HG02642 (cell line): ENCODE measurements around the gene SYNM.
A peak's percentile ranks its signal among the peaks of the same experiment; 100 is the strongest.

Source experiments
- ATAC-seq: cut with Tn5 transposase; IDR thresholded peaks from one replicate; pipeline ENCODE4 v1.9.1; 2021; ENCODE audit warnings: mild to moderate bottlenecking; ENCODE audit not compliant: unreplicated experiment, poor library complexity

The SYNM gene

DNA sequence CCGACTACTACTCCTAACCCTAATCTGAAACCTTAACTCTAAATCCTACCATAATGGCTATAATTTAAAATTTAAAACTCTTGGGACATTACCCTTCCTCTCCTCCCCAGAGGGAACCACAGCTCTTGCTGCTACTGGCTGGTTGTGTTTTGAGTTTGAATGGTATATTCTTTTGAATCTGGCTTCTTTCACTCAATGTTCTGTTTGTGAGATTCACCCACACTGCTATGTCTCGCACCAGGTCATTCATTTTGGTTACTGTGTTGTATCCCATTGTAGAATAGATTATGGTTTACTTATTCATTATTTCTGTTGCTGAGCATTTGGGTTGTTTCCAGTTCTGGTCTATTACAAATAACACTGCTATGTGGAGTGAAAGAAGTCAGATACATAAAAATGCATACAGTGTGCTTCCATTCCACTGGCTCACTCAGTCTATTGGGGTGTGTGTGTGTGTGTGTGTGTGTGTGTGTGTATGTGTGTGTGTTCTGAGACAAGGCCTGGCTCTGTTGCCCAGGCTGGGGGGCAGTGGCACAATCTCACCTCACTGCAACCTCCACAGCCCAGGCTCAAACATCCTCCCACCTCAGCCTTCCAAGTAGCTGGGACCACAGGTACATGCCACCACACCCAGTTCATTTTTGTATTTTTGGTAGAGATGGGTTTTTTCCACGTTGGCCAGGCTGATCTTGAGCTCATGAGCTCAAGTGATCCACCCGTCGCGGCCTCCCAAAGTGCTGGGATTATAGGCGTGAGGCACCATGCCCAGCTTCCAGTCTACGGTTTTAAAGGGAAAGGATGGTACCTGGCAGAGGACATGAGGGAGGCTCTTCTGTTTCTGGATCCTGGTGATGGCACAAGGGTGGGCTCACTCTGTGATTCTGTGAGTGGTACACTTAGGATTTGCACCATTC lies 19.2 kb upstream of the SYNM start:
- ATAC-seq, result no peak

DNA sequence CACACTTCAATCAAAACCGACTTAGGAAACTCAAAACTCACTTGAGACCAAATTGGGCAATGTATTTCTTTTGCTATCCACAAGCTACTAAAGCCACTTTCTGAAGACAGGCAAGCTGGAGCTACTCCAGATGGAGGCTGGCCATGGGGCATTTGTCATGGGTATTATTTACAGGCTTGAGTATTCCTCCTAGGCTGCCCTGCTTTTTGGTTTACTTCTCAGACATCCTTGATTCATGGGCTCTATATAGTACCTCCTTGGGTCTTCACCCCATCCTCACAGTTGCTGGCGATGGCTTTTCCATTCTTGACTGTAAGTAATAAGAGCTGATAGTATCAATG lies 18.6 kb upstream of the SYNM start:
- no peak for ATAC-seq

DNA sequence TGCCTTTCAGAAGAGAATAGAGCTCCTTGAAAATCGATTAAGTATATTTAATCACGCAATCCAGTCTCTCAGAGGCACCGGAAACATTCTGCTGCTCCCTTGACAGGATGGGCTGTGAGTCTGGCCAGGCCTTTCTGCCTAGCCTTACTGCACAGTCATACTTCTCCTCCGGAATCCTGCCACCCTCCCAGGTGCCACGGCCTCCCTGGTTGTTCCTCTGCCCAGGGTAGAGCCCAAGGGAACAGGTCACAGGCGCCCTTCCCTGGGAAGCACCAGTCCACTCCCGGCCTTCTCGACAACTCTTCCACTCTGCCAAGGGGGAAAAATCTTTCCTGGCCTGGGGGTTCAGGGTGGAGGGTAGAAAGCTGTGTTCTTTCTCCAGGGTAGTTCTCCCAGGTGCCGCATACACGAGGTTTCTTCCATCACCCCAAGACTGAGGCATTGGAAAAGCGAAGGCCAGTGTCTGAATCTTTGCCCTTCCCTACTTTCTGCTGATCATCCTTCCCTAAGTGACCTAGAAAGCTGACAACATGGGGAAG lies 17.4 kb upstream of the SYNM start:
- ATAC-seq, result no peak

DNA sequence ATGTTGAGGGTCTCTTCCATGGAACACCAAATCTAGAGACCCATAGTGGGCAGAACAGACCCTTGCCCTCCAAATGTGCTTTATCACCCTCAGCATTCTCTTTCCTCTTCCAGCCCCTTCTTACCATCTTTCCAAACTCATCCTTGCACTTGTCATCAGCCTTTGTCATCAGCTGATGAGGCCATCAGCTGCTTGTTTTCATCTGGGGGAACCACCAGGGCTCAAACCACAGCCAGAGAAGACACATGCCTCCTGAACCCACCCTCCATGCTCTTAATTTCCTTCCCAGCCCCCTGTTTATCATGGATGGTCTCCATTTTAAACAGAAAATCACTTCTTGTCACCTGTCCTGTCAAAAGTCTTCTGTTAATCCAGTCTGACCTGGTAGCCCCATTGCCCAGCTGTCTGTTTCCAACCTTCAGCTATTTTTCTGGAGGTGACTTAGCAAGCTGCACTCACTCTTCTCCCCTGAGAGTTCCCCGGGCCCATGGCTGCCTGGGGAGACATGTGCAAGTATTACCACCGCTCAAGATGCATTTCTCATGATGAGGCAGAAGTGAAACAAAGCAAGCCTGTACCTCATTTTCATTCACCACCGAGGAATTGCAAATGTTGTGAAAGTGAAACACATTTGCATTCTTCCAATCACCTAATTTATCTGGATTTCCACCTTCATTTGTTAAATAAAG lies 14.7 kb upstream of the SYNM start:
- ATAC-seq, result peak; percentile 100

DNA sequence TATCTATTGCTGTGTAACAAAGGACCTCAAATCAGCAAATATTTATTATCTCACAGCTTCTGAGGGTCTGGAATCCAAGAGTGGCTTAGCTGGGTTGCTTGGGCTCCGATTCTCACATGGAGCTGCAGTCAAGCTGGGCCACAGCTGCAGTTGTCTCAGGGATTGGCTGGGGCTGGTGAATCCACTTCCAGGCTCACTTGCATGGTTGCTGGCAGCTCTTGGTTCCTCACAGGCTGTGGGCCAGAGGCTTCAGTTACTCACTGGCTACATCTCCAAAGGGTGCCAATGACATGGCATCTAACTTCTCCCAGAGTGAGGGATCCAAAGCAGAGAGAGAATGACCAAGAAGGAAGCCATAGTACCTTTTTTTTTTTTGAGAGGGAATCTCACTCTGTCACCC lies 13.9 kb upstream of the SYNM start:
- ATAC-seq, result no peak

DNA sequence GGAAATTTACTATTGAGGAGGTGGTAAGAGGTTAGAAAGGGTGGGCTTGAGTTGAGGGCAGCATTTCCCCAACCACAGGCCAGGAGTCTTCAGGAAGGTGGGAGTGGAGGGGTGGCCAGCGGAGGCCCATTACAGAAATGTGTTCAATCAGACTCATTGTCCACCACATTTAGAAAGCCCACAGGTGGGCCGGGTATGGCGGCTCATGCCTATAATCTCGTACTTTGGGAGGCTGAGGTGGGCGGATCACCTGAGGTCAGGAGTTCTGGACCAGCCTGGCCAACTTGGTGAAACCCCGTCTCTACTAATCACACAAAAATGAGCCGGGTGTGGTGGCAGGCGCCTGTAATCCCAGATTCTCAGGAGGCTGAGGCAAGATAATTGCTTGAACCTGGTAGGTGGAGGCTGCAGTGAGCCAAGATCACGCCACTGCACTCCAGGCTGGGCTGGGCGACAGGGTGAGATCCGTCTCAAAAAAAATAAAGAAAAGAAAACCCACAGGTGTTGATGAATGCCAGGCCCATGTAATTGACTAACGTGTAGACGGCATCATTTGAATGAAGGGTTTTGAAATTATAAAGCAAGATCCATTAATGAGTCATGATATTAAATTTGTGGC lies 12.2 kb upstream of the SYNM start:
- no peak for ATAC-seq

DNA sequence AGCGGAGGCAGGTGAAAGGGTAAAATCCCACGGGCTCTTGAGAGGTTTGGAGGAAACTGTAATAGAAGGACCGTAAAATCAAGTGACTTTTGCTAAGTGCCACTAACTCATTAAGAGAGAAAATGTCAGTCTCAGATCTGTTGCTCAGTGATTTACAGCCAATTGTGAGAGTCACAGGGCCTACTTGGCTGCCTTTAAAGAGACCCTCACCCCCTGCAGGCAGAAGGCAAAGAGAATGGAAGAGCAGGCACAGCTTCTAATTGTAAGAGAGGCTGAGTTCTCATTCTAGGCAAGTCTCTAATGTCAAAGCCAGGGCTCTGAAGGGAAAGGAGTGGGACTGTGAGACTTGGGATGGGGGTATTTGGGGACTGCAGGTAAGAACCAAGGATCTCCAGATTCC lies 9.3 kb upstream of the SYNM start:
- no peak for ATAC-seq

DNA sequence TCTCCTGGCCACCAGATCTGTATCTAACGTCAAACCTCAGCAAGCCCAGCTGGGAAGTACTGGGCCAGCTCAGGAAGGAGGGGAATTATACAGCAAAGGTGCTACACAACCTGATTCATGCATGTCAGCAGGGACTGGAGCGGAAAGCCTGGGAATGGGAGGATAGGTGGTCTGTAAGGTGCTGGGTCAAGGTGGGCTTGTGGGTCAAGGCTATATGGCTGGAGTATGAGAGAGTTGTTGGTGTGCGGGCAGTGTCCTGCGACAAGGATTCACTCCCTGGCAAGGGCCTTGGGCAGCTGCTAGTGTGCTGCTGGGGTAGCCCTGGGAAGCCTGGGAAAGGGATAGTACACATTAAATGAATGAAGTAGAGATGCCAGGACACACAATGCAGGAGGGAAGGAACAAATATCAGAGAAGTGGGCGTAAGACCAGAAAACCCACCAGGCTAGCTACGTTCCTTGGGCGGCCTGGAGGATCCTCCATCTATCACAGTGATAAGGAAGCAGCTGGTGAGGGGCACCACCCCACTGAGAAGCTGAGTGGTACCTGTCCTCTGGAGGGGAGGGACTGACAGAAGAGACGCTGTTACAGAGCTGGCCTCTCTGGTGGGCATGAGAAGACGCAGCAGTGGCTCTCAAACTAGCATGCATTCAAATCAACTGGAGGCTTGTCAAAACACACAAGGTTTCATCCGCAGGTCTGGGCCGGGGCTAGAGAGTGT lies 8.5 kb upstream of the SYNM start:
- ATAC-seq, result no peak

DNA sequence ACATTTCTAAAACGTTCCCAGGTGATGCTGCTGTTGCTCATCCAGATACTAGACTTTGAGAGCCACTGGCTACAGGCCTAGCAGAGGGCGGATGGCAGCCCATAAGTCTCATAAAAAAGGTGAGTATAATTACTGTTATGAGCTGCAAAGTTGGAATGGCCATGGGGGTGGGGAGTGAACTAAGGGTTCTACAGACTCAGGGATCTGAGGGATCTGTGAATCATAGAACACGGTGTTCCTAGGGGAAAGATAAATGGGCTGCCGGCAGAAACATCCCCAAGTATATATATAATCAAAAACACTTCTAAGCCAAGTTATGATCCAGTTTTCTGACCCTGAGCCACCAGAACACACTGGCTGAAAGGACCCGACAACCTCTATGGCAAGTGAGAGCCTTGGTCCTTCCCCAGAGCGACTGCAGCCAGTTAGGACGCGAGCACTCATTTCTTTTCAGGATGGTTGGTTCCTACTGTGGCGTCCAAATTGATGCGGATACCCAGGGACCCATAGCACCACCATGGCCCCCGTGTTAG lies 7.9 kb upstream of the SYNM start:
- ATAC-seq, result no peak

DNA sequence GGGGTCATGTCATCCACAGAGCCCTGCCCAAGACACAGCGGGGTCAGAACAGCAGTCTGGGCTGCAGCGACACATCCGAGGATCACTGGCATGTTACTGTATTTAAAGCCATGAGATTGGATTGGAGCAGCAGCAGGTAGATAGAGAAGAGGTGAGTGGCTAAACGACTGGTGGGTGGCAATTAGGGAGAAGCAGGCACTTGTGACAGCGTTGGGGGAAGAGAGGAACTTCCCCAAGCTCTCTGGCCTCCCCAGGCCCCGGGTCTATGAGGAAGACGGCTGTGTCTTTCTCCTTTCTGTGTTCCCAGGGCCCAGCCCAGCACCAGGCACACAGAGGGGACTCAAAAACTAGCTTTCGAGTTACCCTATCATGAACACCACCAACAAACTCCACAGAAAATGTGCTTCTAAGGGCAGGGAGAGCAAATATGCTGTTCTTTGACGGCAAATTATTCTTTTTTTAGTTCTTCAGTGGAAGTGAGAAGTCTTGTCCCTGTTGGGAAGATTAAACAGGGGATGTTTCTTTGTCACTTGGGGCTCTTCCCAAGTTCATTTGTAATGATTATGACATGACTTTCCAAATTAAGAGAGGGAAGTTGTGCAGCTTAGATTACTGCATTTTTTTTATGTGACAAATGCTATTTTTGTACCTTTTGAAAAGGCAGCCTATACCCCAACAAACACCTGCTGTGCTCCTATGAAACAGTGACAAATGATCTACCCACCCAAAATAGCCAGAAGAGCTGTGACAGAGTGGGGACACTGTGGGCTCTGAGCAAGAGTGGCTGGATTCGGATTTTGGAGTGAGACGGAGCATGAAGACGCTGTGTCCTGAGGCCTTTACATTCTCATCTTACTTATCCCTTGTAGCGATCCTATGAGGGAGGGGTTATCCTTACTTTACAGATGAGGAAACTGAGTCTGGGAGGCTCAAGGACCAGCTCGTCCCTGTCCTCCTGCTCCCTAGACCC lies 7.2 kb upstream of the SYNM start:
- ATAC-seq, result no peak

DNA sequence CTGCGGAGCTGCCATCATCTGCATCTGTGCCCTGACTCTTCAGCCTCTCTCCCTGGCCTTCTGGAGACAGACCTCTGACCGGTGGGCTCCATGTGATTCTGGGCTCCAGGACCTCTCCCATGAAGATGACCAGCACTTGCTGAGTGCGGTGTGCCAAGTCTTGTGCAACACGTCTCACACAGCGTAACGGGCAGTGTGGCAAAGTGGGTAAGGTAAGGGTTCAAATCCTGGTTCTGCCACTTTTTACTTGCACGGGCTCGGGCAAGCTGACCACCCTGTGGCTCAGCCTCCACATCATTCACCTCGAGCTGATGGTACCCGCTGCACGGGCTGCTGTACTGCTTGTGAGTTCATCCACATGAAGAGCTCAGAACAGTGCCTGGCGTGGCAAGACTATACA lies 6.5 kb upstream of the SYNM start:
- ATAC-seq, result no peak

DNA sequence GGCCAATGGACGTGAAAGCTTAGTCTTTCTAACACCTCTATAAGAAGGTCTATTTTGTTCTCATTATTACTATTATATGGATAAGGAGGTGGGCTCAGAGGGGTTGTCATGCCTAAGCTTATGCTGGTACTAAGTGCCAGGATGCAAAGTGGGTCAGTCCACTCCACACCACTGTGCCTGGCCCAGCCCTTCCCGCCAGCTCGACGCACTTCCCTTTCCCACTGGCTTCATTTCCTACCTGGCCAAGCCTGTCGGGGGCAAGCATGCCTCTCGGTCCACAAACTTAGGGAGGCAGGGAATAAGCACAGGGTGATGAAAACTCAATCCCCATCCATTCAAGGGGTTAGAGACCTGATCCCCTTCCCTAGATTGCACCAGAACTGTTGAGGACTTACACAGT lies 5.9 kb upstream of the SYNM start:
- no peak for ATAC-seq

DNA sequence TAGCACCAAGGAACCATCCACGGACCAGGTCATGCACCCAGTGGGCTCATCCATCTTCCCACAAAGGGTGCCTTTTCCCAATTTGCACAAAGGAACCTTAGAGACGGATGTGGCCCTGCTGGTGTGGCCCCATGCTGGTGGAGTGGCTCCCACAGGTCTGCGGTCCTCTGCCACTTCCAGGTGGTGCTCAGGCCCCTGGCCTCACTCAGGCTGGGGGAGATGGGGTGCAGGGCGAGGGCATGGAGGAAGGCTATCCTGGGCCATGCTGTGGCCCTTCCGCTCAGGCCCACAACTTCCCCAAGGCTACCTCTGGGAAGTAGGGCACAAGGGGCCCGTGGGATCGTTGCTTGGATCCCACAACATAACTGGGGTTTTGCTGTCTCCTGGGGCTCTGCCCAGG lies 5.2 kb upstream of the SYNM start:
- ATAC-seq, result no peak

DNA sequence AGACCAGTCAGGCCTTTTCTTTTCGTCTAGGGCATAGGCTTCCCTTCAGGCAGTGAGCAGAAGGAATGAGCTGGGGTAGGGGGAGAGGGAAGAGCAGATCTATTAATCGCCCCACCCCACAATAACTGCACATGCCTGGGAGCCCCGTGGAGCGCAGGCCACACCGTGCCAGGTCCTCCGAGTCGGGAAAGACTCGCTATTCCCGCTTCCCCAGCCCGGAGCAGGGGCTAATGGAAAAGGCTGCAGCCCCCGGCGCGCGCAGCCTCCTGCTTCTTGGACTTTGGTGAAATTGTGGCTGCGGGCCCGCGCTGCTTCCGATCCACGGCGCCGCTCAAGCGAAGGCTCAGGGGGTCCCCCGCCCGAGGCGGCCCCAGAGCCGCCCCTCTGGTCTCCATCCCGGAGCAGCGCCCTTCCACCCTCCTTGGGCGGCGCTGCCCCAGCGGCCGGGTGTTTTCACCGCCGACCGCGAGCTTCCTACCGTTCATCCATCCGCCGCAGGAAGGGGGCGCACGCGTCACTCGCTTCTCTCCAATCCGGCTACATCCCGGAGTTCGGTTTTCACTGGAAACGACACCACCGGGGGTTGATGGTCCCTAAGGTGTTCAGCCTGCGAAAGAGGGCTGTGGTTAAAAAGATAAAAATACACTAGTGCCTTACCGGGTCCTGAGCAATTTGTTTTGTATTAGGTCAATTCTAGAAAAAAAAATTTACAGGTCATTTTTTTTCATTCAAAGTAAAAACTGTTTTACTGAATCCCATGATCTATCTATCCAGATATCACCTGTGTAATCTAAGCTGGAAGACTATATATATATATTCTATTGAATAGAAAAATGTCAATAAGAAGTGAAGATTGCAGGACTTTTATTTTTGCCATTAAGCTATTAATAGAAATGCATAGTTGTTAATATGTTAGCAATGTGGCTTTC lies 4.4 kb upstream of the SYNM start:
- peak; percentile 46 for ATAC-seq

DNA sequence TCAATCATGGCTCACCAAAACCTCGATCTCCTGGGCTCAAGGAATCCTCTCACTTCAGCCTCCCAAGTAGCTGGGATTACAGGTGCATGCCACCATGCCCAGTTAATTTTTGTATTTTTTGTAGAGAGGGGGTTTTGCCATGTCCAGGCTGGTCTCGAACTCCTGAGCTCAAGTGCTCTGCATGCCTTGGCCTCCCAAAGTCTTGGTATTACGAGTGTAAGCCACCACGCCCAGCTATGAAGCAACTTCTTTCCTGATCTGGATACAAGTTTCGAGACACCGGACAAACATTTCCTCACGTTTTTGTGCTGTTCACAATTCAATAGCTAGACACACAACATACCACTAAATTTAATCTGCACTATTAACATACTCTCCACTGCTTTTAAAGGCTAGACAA lies 3.4 kb upstream of the SYNM start:
- no peak for ATAC-seq

DNA sequence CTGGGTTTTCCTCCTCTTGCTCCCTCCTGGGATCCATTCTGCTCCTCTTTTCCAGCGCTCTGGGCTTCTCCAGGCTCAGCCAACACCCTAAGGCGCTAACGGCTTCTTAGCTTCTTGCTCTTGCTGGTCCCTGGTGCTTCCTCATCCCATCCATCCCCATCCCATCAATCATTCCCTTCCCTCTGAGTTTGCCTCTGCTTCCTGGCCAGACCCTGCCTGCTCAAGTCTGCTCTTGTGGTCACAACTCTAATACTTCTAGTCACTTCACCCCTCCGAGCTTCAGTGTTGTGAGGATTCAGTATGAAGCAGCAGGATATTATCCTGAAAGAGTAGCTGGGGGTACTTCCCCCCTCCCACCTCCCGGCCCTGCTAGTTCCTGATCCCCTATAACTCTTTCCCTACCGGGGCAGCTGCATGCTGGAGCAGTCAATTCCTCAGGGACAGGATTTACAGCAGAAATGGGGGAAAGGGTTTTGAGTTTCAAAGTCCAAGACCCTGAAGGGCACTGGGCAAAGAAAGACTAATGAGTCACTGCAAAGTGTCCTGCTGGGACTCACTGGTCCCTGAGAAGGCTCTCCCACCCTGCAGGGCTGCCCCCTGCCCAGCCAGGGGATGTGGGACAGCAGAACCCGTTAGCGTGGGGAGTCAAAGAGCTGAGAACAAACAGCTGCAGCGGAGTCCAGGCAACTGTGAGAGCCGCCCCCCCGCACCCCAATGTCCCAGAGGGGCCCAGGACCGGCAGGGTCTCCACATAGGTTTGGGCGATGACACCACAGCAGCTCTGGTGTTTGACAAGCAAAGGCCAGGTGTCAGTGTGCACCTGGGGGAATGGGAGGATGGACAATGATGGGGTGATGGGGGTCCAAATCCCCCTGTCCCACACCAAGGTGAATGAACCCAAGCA lies 2.3 kb upstream of the SYNM start:
- ATAC-seq, result no peak

DNA sequence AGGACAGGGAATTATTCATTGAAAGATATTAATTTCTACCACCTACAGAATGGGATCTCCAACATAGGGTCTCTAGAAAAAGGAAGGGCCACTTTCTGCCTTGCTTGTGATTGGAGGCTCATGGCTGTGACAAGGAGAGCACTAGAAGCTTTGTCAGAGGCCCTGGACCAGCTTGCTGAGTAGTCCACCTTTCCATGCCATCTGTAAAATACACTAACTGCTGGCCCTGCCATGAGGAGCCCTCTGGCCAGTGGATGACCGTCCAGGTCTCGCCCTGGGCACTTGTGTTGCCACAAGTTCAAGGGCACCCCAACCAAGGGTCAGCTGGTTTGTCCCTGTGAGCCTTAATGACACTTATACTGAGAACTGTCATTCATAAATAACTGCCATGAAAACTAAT lies 1.6 kb upstream of the SYNM start:
- ATAC-seq, result no peak
